Stimulated activated CD8-positive, alpha-beta memory T cell treated with anti-CD3 and anti-CD28 coated beads, Interleukin-4, amount 100 ng/mL, for 1 hour (primary cell): ENCODE results near the gene AIRE.
"Not testable (repeated sequence)": the region's sequence is repeated elsewhere in the genome, so short reads cannot be mapped to it uniquely, and the experiment has no call there.

Experiments used
- DNase-seq, 2 donors: peaks; one replicate each; pipeline ENCODE4 v3.0.0-alpha.2; 2020; ENCODE audit warnings: low read depth in 2 of 2, low spot score in 1 of 2

AIRE gene

DNA sequence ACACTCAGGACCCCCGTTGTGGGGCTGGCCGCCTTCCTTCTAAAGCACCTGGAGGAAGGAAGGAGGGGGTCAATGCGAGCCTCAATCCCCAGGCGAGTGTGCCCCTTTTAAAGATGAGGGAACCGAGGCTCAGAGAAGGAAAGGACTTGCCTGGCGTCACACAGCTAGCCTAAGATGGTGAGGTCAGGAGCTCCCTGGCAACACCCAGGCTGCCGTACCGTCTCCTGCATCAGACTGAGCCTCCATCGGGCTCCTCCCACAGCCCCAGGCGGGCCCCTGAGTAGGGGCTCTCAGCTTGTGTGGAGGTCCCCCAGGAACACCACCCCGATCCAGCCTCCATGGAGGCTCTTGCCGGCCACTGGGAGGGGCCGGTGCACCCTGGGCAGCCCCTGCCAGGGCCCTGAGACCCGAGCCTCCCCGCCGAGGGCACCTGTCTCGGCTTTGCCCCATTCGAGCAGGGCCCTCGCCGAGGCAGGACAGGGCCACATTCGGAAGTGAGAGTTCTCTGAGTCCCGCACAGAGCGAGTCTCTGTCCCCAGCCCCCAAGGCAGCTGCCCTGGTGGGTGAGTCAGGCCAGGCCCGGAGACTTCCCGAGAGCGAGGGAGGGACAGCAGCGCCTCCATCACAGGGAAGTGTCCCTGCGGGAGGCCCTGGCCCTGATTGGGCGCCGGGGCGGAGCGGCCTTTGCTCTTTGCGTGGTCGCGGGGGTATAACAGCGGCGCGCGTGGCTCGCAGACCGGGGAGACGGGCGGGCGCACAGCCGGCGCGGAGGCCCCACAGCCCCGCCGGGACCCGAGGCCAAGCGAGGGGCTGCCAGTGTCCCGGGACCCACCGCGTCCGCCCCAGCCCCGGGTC, at the start of gene AIRE:
TSS of gene AIRE (plus strand) at position 739 of the 855 bp plus-strand sequence. CDS start 131 bp downstream, outside the sequence.
- DNase-seq = no peak

DNA sequence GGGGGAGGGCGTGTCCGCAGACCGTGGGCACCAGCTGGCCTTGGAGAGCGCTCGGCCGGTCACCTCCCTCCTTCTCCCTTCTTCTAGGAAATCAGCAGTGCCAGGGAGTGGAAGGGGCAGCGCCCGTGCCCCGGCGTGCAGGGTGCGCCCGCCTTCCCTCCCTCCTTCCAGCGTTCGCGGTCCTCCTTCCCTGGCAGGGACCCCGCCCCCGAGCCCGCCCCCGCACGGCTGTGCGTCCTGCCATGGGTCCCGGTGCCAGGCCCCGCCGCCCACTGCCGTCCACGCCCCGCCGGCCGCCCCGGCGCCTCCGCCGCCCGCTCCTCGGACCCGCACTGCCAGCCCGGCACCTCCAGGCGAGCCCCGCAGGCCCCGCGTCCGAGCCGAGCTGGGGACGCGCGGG, 45.3 kb upstream of the AIRE start:
- DNase-seq = not testable (repeated sequence)

DNA sequence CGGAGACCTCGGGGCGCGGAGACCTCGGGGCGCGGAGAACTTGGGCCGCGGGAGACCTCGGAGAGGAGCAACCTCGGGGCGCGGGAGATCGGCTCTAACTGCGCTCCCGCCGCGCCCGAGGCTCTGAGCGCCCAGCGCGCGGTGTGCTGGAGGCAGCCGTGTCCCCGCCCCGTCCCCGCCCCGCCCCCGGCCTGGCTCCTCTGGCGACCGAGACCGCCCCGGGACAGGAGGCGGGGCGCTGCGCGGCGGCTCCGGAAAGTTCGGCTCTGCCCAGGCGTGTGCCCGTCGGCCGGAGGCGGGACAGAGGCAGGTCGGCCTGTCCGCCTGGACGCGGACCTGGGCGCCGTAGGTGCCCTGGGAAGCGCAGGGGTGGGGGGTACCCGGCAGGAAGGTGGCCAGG, 44.8 kb upstream of the AIRE start, which contains the start of gene ICOSLG:
TSS of gene ICOSLG (minus strand) at position 102 of the 400 bp plus-strand sequence. CDS start 126 bp downstream, outside the sequence.
- DNase-seq = not testable (repeated sequence)

DNA sequence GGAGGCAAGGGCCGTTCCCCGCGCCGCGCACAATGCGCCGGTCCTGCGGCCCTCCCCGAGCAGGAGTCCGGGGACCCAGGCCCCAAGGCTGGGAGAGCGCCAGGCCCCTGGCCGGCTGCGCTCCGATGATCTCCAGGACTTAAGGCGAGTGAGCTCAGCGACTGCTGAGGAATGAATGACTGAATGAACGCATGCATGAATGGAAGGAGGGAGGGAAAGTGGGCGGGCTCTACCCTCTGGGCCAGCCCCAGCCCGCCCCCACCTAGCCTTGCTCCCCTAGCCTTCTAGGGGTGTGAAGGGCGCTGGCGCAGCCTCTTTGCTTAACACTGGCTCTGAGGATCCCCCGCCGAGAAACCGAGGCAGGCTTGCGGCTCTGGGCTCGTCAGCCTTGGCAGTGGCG, 44.4 kb upstream of the AIRE start:
- not testable (repeated sequence) for DNase-seq

DNA sequence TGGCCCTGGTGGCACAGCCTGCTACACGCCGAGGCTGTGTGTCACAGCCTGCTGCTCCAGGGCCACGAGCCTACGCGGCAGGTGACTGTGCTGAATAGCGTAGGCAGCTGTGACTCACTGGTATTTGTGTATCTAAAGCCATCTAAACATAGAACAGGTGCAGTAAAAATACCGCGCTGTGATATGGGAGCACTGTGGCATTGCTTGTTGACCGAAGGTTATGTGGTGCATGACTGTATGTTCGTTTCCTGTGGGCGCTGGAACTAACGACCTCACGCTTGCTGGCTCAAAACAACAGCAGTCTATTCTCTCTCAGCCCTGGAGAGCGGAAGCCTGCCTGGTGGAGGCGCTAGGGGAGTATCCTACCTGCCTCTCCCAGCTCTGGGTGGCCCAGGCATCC, 41.7 kb upstream of the AIRE start:
- DNase-seq = not testable (repeated sequence)

DNA sequence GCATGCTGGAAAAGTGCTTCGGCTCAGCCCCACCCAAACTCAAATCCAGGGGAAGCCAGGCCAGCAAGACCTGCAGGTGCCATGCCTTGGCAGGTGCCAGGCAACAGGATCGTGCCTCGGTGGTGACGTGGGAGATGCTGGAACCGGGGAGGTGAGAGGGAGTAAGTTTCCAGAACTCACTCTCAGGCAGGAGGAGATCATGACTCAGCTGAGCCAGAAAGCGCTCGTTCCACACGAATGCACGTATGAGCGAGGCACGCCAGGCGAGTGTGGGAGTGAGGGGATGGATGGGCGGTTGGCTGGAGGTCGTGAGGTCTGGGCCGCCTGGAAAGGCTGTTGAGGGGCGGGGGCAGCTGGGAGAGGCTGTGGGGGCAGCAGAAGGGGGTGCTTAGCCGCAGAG, 37.8 kb upstream of the AIRE start:
- DNase-seq = not testable (repeated sequence)

DNA sequence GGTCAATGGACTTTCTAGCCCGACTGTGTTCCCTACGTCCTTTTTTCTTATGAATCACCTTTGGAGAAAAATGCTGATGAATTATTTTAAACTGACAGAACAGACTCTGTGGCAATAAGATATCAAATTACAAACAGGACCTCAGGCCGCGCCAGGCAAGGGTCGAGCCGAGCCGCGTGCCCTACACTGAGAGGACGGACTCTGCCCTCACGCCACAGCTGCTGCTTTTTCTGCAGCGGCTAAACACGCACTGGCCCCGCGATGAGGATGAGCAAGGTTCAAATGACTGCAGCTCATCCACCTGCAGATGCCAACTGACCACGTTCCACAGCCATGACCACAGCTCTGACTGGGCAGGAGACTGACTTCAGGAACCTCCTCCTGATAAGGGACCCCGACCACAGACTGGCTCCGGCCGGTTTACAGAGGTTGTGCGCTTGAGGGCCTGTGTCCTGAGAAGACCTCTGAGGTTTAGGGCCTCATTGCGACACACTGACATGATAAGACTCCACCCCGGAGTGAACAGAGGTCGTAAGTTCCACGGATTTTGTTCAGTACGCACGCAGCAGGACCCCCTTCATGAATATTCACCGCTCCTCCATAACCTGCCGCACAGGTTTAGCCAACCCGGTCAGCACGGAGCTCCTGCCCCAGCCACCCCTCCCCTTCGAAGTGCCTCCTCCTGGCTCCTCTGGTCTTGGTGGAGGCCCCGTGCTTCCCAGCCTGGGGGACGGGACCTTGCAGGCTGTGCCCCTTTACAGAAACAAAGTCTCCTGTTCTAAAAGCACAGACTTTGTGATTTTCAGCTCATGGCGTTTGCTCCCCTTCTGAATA, 36.3 kb upstream of the AIRE start:
- not testable (repeated sequence) for DNase-seq

DNA sequence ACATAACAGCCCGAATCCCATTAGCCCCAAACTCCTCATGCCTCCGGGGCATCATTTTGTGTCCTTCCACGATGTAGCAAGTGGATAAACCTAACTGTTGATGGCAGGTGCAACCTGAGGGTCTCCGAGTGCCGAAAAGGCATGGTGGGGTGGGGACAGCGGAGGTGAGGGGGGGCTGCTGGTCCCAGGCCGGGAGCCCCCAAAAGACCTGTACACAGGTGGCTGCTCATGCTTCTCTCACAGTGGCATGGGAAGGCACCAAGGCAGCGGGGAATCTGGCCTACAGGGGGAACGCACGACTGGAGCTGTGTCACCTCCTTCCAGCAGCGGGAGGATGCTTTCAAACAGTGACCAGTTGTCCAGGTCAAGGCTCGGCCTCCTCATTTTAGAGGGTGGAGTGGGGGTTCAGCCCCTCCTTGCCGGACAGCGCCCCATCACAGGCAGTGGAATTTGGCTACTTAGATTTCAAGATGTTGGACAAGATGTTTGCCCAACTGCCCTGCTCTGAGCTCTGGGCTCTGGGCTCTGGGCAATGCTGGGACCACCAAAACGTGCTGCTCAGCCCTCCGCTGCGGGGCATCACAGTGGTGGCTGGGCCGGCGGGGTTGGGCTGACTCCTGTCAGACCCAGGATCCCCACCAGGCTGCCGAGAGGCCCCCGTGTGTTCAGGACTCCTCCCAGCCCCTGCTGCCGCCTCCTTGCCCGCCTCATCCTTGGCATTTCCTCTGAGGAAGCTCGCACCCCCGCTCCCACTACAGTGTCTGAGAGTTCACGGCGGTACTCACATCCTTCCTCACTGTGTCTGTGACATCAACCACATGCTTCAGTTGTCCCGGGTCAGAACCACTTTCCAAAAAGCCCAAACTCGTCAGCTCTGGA, 31.6 kb upstream of the AIRE start:
- no peak for DNase-seq

DNA sequence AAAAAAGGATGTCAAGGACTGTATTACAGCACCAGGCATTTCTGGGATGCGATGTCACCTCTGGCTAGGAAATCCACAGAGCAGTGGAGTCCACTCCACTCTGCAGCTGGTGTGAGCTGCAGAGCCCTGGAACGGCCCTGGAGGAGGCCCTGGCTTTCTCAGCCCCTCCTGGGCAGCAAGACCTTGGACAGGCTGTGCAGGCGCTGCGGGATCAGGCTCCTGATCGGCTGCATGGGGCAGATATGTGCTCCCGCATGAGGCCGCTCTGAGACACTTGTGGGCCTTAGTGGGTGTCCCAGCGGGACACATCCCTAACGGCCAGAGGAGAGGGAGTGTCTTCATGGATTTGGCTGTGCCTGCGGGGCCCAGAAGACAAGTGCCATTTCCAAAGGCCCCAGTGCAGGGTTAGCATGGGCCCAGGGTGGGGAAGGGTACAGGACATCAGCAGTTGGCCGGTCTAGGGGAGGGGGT, 30.1 kb upstream of the AIRE start:
- DNase-seq = no peak

DNA sequence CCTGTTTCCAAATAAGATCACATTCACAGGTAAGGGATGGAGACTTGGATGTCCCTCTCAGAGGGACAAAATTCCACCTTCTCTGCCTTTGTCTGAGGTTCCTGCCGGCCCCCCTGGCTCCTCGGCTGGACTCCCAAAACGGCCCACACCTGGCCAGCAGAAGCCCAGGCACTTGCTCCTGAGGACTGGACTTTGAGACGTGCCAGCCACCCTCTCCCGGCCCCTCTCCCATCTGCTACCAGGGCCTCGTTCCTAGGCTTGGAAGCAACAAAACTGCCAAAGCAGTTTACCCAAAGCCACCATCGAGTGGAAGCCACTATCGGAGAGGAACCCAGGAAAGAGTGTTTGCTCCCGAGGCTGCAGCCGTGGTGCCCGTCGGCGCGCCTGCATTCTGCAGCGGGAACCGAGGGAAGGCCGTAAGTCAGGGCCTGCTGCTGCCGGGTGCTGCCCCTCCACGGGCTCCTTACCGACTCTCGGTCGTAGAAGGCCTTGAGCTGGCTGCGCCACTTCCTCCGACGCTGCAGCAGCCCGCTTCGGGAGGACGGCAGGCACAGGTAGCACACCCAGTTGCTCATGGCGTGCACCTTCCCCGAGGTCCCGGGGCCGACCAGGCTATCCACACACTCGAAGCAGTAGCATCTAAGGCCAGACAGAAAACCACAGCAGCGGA, 27.5 kb upstream of the AIRE start:
- no peak for DNase-seq

DNA sequence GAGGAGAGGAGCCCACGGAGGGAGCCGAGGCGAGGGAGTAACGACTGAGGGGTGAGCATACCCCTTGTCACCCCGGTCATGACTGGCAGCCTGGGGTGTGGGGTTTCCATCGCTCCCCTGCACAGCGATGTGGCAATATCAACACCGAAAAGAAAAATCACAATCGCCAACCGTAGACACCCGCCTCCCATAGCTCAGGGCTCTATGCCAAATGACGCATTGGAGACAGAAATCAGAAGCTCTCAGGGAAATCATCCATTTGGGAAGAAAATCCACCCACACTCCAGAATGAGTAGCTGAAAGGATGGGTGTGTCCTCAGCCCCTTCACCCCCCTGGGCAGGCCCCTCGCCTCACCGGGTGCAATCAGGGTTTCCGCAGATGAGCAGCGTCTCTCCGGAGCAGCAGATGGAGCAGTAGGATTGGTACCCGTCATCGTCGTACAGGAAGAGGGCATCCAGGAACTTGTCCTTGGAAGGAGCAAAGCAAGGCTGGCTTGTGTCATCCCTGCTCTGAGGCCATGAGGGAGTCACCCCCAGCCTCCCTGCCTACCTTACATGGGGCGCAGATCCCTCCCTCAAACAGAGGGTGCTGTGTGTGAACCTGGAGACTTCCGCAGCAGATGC, 26.5 kb upstream of the AIRE start:
- DNase-seq = no peak

DNA sequence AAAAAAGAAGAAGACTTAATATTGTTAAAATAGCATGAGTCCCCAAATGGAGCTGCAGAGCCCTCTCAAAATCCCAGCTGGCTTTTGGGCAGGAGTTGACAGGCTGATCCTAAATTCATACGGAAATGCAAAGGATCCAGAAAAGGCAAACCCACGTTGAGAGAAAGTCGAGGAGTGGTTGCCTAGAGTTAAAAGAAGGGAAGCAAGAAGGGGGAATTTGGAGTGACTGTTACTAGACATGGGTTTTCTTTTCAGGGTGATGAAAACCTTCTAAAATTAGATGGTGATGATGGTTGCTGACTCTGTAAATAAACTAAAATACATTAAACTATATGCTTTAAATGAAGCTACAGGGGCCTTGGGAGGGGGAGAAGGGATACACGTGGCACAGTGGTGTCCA, 25.6 kb upstream of the AIRE start:
- DNase-seq = no peak

DNA sequence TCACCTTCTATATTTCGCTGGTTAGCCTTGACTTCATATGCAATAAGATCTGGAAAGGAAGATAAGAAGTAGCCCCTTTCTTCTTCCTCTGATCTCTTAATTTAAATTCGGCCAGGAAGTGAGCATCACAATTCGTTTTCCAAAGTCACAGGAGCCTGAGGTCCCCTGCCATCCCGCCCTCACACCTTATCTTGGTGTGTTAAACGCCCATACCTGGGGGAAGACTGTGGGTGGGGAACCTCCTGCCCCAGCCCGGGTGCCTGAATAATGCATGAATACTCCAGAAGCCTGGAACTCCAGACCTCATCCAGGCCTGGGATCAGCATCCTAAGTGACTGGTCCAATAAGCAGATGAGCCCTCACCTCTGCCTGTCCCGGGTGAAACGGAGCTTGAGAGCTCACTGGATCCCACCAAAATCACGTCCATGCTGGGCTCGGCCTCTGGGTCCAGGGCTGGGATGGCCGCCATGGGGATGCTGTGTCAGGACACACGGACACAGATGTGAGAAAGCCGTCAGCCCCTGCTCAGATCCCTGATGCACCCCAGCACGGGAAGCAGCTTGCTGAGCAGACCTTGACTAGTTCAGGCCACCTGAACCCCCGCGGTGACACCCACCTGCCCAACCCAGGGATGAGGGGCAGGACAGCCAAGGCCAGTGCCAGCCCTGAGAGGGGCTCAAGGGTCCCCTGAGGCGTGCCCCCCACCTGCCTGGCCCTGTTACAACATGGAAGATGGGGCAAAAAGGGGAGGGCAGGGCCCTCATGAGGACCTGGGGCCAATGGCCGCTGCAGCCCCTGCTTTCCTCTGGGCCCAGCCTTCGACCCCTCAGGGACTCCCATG, 24.7 kb upstream of the AIRE start:
- no peak for DNase-seq

DNA sequence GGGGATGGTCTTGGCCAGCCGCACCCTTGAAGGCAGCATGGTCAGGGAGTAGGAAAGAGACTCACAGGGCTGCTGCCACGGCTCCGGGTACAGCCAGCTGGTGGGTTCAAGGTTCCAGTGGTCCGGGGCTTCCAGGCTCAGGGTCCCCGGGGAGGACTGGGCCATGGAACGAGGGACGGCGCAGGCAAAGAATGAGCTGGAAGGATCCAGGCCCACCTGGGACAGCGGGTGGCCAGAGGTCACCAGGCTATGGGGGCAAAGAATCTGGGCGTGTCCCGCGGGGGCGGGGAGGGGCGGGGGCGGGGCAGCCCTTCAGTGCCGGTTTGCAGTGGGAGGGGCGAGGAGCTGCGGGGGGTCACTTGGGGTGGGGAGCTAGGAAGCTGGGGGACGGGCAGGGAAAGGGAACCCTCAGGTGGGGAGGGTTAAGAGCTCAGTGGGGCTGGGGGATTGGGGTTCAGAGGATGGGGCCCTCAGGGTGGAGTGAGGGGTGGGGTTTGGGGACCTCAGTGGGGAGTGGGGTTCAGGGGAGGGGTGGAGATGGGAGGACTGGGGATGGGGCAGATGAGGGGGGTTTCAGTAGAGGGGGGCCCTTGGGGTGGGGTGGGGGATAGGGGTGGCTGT, 23.9 kb upstream of the AIRE start, which contains the start of gene DNMT3L:
TSS of gene DNMT3L (minus strand) at position 223 of the 621 bp plus-strand sequence. CDS start 638 bp downstream, outside the sequence.
- DNase-seq = no peak

DNA sequence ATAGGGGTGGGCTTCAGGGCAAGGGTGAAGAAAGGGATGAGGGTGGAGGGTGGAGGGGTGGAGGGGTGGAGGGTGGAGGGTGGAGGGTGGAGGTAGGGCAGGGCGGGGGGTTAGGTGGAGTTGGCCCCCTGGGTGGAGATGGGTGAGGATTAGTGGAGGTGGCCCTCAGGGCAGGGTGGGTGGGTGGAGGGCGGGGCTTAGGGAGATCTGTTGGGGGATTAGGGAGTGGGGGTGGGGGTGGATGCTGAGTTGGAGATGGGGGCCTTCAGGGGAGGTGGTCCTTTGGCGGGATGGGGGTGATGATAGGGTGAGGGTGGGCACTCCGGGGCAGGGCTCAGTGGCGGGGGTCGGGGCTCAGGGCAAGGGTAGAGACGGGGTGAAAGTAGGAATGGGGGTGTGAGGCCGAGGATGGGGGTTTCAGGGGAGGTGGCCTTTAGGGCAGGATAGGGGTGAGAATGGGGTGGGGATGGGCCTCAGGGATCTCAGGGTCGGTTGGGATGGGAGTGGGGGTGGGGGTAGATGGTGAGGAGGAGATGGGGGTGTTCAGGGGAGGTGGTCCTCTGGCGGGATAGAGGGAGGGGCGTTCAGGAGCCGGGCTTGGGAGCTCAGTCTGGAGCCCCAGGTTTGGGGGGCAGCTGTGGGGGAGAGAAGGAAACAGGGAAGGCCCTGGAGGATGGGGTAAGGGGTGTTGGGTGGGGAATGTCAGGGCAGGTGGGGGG, 23.2 kb upstream of the AIRE start:
- no peak for DNase-seq

DNA sequence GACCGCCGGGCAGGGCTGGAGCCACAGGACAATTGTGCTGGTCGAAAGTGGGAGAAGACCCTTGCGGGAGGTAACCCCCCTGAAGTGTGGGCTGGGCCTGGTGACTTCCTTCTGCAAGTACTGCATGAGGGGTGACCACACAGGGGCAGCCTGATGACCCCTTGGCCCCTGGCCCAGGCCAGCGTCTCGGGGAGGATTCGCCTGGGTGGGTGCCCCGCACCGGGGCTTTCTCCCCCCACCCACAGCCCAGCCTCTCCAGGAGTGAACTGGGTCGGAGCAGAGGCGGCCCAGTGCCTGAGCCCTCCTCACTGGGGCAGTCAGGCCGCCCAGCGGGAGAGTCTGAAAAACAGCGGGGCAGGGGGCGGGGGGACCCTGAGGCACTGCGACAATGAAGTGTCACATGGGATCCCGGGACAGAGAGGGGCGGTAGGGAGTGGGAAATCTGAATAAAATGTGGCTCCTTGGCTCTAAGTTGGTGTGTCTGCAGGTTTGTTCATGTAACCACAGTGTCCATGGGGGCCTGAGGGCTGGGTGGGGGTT, 22.4 kb upstream of the AIRE start:
- no peak for DNase-seq

DNA sequence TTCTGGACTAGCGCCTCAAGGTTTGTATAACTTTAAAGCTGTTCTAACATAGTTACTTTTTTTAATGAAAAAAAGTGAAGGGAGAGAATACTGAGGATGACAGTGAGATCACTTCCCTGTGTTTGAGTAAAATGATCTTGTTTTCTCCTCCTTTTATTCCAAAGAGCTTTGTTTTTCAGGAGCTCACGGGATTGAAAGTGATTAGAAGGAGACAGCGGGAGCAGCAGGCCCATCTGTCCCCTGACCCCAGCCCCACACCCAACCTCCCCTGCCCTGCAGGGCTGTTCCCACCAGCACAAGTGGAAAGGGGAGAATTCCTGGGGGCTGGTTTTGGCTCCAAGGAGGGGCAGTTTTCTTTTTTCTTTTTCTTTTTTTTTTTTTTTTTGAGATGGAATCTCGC, 21.9 kb upstream of the AIRE start:
- DNase-seq = no peak
